ENCODE data around the gene ADGRG1.

ADGRG1 gene

GRCh38 chr16:57611706-57612105 is 16.7 kb upstream of the ADGRG1 start:
- ATAC-seq = no peak
- Mint-ChIP-seq H3K27ac (peak overlapping the region; percentile 76), H3K9me3 (no peaks in the 10 kb centered on the region), H3K4me1 (peaks cover 39% of the 10 kb centered on the region), H3K27me3 (peaks cover 21% of the 10 kb centered on the region), H3K36me3 (no peaks in the 10 kb centered on the region), H3K4me3 (no peak overlapping the region)

- Mint-ChIP-seq H3K36me3 (no peaks in the 10 kb centered on the region), H3K27me3 (peaks cover 16% of the 10 kb centered on the region), H3K9me3 (no peaks in the 10 kb centered on the region), H3K4me3 (no peak overlapping the region), H3K4me1 (peaks cover 39% of the 10 kb centered on the region), H3K27ac (no peak overlapping the region)
- no peak for ATAC-seq
Observed at GRCh38 chr16:57612494-57612893, 15.9 kb upstream of the ADGRG1 start.

GRCh38 chr16:57613514-57613913 is 14.9 kb upstream of the ADGRG1 start:
- no peak for ATAC-seq
- H3K36me3 Mint-ChIP-seq = no peaks in the 10 kb centered on the region
- peaks cover 26% of the 10 kb centered on the region for H3K27me3 Mint-ChIP-seq
- no peak overlapping the region for H3K4me3 Mint-ChIP-seq
- no peak overlapping the region for H3K27ac Mint-ChIP-seq
- H3K9me3 Mint-ChIP-seq = no peaks in the 10 kb centered on the region
- peaks cover 39% of the 10 kb centered on the region for H3K4me1 Mint-ChIP-seq

GRCh38 chr16:57614536-57614935 is 13.9 kb upstream of the ADGRG1 start:
- no peaks in the 10 kb centered on the region for H3K36me3 Mint-ChIP-seq
- H3K27me3 Mint-ChIP-seq = peaks cover 37% of the 10 kb centered on the region
- H3K4me1 Mint-ChIP-seq = peaks cover 33% of the 10 kb centered on the region
- peak overlapping the region; percentile 15 for H3K27ac Mint-ChIP-seq
- ATAC-seq = peak; percentile 21
- no peak overlapping the region for H3K4me3 Mint-ChIP-seq
- no peaks in the 10 kb centered on the region for H3K9me3 Mint-ChIP-seq

- Mint-ChIP-seq H3K4me3 (no peak overlapping the region), H3K27ac (peak overlapping the region; percentile 15), H3K27me3 (peaks cover 41% of the 10 kb centered on the region), H3K9me3 (no peaks in the 10 kb centered on the region), H3K4me1 (peaks cover 29% of the 10 kb centered on the region), H3K36me3 (no peaks in the 10 kb centered on the region)
- ATAC-seq = no peak
Observed at GRCh38 chr16:57614944-57615343, 13.5 kb upstream of the ADGRG1 start.

GRCh38 chr16:57615813-57616212 is 12.6 kb upstream of the ADGRG1 start:
- Mint-ChIP-seq H3K9me3 (no peaks in the 10 kb centered on the region), H3K36me3 (no peaks in the 10 kb centered on the region), H3K27ac (no peak overlapping the region), H3K4me3 (no peak overlapping the region), H3K4me1 (peaks cover 20% of the 10 kb centered on the region), H3K27me3 (peaks cover 38% of the 10 kb centered on the region)
- no peak for ATAC-seq

GRCh38 chr16:57616241-57616640 is 12.2 kb upstream of the ADGRG1 start:
- peaks cover 34% of the 10 kb centered on the region for H3K27me3 Mint-ChIP-seq
- no peak overlapping the region for H3K4me3 Mint-ChIP-seq
- H3K27ac Mint-ChIP-seq = no peak overlapping the region
- ATAC-seq = no peak
- no peaks in the 10 kb centered on the region for H3K36me3 Mint-ChIP-seq
- peaks cover 17% of the 10 kb centered on the region for H3K4me1 Mint-ChIP-seq
- no peaks in the 10 kb centered on the region for H3K9me3 Mint-ChIP-seq

- ATAC-seq = no peak
Observed at GRCh38 chr16:57616876-57617275, 11.6 kb upstream of the ADGRG1 start.

GRCh38 chr16:57617604-57618111 is 10.8 kb upstream of the ADGRG1 start:
- ATAC-seq = no peak
- Mint-ChIP-seq H3K9me3 (no peaks in the 10 kb centered on the region), H3K36me3 (no peaks in the 10 kb centered on the region), H3K4me3 (no peak overlapping the region), H3K27me3 (peaks cover 36% of the 10 kb centered on the region), H3K4me1 (peaks cover 12% of the 10 kb centered on the region), H3K27ac (no peak overlapping the region)

More at GRCh38 chr16:57616876-57617275, 11.6 kb upstream of the ADGRG1 start:
- peaks cover 12% of the 10 kb centered on the region for H3K4me1 Mint-ChIP-seq
- no peak overlapping the region for H3K4me3 Mint-ChIP-seq
- no peak overlapping the region for H3K27ac Mint-ChIP-seq
- H3K36me3 Mint-ChIP-seq = no peaks in the 10 kb centered on the region
- H3K9me3 Mint-ChIP-seq = no peaks in the 10 kb centered on the region
- H3K27me3 Mint-ChIP-seq = peaks cover 29% of the 10 kb centered on the region

- Mint-ChIP-seq H3K36me3 (no peaks in the 10 kb centered on the region), H3K27me3 (peaks cover 38% of the 10 kb centered on the region), H3K4me1 (peaks cover 12% of the 10 kb centered on the region), H3K4me3 (no peak overlapping the region), H3K27ac (no peak overlapping the region), H3K9me3 (no peaks in the 10 kb centered on the region)
- no peak for ATAC-seq
Observed at GRCh38 chr16:57618296-57619132, 9.9 kb upstream of the ADGRG1 start.

GRCh38 chr16:57619133-57619605 is 9.3 kb upstream of the ADGRG1 start:
- Mint-ChIP-seq H3K9me3 (no peaks in the 10 kb centered on the region), H3K36me3 (no peaks in the 10 kb centered on the region), H3K4me1 (peaks cover 10% of the 10 kb centered on the region), H3K27me3 (peaks cover 38% of the 10 kb centered on the region), H3K27ac (no peak overlapping the region), H3K4me3 (no peak overlapping the region)
- ATAC-seq = no peak

GRCh38 chr16:57619606-57620334 is 8.7 kb upstream of the ADGRG1 start:
- H3K4me3 Mint-ChIP-seq = no peak overlapping the region
- H3K36me3 Mint-ChIP-seq = no peaks in the 10 kb centered on the region
- no peaks in the 10 kb centered on the region for H3K9me3 Mint-ChIP-seq
- peaks cover 4% of the 10 kb centered on the region for H3K4me1 Mint-ChIP-seq
- peaks cover 40% of the 10 kb centered on the region for H3K27me3 Mint-ChIP-seq
- no peak for ATAC-seq
- H3K27ac Mint-ChIP-seq = no peak overlapping the region

GRCh38 chr16:57620335-57621231 is 7.8 kb upstream of the ADGRG1 start:
- H3K36me3 Mint-ChIP-seq = no peaks in the 10 kb centered on the region
- H3K4me3 Mint-ChIP-seq = no peak overlapping the region
- H3K4me1 Mint-ChIP-seq = peaks cover 5% of the 10 kb centered on the region
- peaks cover 48% of the 10 kb centered on the region for H3K27me3 Mint-ChIP-seq
- no peak for ATAC-seq
- H3K9me3 Mint-ChIP-seq = no peaks in the 10 kb centered on the region
- H3K27ac Mint-ChIP-seq = no peak overlapping the region

- ATAC-seq = no peak
- Mint-ChIP-seq H3K27ac (no peak overlapping the region), H3K4me1 (peaks cover 9% of the 10 kb centered on the region), H3K9me3 (no peaks in the 10 kb centered on the region), H3K36me3 (no peaks in the 10 kb centered on the region), H3K27me3 (peaks cover 59% of the 10 kb centered on the region), H3K4me3 (no peak overlapping the region)
Observed at GRCh38 chr16:57621521-57622271, 6.7 kb upstream of the ADGRG1 start.
